Ammon's horn (tissue), 1 donor: ENCODE measurements around the gene SLC6A13.
"Not testable (repeated sequence)": the region's sequence is repeated elsewhere in the genome, so short reads cannot be mapped to it uniquely, and the experiment has no call there.

Experiments
- DNase-seq: peaks from one replicate; pipeline ENCODE4 v3.0.0-alpha.2; 2016; ENCODE audit warnings: low spot score

The SLC6A13 gene

GRCh38 chr12:264269-264668, 1.6 kb upstream of the SLC6A13 start:
- no peak for DNase-seq

GRCh38 chr12:263574-263973, 938 bp upstream of the SLC6A13 start:
- no peak for DNase-seq

GRCh38 chr12:262113-262512, 523 bp downstream of the SLC6A13 start:
- DNase-seq: no peak

- no peak for DNase-seq
Measured at GRCh38 chr12:257521-258321, 4.9 kb downstream of the SLC6A13 start.

- DNase-seq: no peak
Measured at GRCh38 chr12:256958-257357, 5.7 kb downstream of the SLC6A13 start.

- no peak for DNase-seq
Measured at GRCh38 chr12:256225-256624, 6.4 kb downstream of the SLC6A13 start.

- DNase-seq: no peak
Measured at GRCh38 chr12:254912-255311, 7.7 kb downstream of the SLC6A13 start.

GRCh38 chr12:254039-254438, 8.6 kb downstream of the SLC6A13 start:
- DNase-seq: no peak

GRCh38 chr12:253116-253831, 9.4 kb downstream of the SLC6A13 start:
- DNase-seq: no peak

- DNase-seq: no peak
Measured at GRCh38 chr12:252636-253035, 10.0 kb downstream of the SLC6A13 start.

- no peak for DNase-seq
Measured at GRCh38 chr12:247271-247670, 15.4 kb downstream of the SLC6A13 start.

GRCh38 chr12:243381-243780, 19.3 kb downstream of the SLC6A13 start:
- DNase-seq: no peak

- DNase-seq: no peak
Measured at GRCh38 chr12:242496-242895, 20.1 kb downstream of the SLC6A13 start.

- DNase-seq: no peak
Measured at GRCh38 chr12:241266-241665, 21.4 kb downstream of the SLC6A13 start.

- DNase-seq: no peak
Measured at GRCh38 chr12:240566-240965, 22.1 kb downstream of the SLC6A13 start.

- DNase-seq: no peak
Measured at GRCh38 chr12:238736-239398, 23.8 kb downstream of the SLC6A13 start.

GRCh38 chr12:238116-238515, 24.5 kb downstream of the SLC6A13 start:
- DNase-seq: no peak

- DNase-seq: no peak
Measured at GRCh38 chr12:237026-237815, 25.4 kb downstream of the SLC6A13 start.

GRCh38 chr12:236445-236844, 26.2 kb downstream of the SLC6A13 start:
- no peak for DNase-seq

GRCh38 chr12:235967-236366, 26.7 kb downstream of the SLC6A13 start:
- DNase-seq: not testable (repeated sequence)

GRCh38 chr12:234891-235415, 27.7 kb downstream of the SLC6A13 start:
- no peak for DNase-seq

- no peak for DNase-seq
Measured at GRCh38 chr12:234019-234418, 28.6 kb downstream of the SLC6A13 start.
